Choroid plexus epithelial cell (primary cell): Measurements from ENCODE around the gene ROCK2.
"Not testable (repeated sequence)": the region's sequence is repeated elsewhere in the genome, so short reads cannot be mapped to it uniquely, and the experiment has no call there.

ENCODE experiments used
- DNase-seq: peaks from one replicate; pipeline ENCODE4 v3.0.0-alpha.2; 2010; ENCODE audit warnings: low read depth
- H3K4me3 ChIP-seq: 2 replicates; pipeline ENCODE4 v1.5.1; 2011; ENCODE audit warnings: low read depth, mild to moderate bottlenecking, control low read depth, low read length, moderate library complexity
- CTCF ChIP-seq: conservative IDR thresholded peaks from 2 replicates; pipeline ENCODE4 v1.5.1; 2011; ENCODE audit warnings: low read depth, mild to moderate bottlenecking, control low read depth, inconsistent platforms, low read length, moderate library complexity

ROCK2 gene

DNA sequence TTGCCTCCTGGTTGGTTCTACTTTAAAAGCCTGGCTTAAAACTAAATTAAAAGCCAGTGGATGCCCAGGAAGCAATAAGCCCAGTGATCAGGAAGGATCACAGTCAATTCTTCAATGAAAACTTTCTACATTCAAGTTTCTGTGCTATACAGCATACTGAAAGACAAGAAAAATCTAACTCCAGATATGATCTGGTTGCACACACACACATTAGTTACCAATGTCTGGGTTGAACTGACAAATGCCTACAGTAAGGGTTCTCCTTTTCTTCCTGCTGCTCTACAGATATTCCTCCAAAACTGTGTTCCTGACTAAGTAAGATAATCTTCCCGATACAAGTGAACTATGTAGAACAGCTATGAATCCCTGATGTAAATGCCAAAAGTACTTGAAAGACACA is 81.3 kb downstream of the ROCK2 start:
- no peak for DNase-seq

GRCh38 chr2:11262438-11262837 is 82.0 kb downstream of the ROCK2 start:
- H3K4me3 ChIP-seq, DNase-seq: not testable (repeated sequence)

More for the DNA sequence above, 81.3 kb downstream of the ROCK2 start:
- no peak overlapping the region for H3K4me3 ChIP-seq
- no peak for TF ChIP-seq CTCF

DNA sequence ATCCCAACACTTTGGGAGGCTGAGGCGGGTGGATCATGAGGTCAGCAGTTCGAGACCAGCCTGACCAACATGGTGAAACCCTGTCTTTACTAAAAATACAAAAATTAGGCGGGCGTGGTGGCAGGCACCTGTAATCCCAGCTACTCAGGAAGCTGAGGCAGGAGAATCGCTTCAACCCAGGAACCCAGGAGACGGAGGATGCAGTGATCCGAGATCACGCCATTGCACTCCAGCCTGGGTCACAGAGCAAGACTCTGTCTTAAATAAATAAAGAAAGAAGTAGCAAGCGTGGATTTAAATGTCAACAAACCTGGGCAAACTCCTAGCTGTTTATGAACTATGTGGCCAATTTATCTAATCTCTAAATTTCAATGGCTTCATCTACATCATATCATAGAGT is 82.9 kb downstream of the ROCK2 start:
- H3K4me3 ChIP-seq, DNase-seq: not testable (repeated sequence)

- no peak overlapping the region for H3K4me3 ChIP-seq
- TF ChIP-seq CTCF = no peak
- no peak for DNase-seq
Measured at GRCh38 chr2:11260979-11261378, 83.5 kb downstream of the ROCK2 start.

- TF ChIP-seq CTCF = no peak
- DNase-seq = no peak
- H3K4me3 ChIP-seq = no peak overlapping the region
Measured at GRCh38 chr2:11257964-11258363, 86.5 kb downstream of the ROCK2 start.

DNA sequence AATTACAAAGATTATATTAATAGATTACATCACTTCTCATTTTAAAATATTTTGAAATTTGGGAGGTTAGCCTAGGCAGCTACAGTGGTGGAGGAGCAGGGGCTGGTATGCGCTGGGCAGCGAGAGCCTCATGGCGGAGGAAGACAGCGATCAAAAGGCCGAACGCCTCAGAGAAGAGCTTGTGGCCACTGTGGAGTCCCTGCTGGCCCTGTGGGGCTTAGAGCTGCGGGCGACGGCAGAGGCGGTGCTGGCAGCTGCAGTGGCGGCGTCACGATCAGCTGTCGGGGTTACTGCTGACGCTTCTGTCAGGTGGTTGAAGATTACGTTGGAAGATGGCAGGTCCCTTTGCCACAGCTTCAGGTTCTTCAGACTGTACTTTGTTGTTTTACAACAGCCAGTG is 87.4 kb downstream of the ROCK2 start:
- no peak overlapping the region for H3K4me3 ChIP-seq
- no peak for DNase-seq
- TF ChIP-seq CTCF = no peak

GRCh38 chr2:11256166-11256565 is 88.3 kb downstream of the ROCK2 start:
- no peak overlapping the region for H3K4me3 ChIP-seq
- no peak for DNase-seq
- no peak for TF ChIP-seq CTCF

DNA sequence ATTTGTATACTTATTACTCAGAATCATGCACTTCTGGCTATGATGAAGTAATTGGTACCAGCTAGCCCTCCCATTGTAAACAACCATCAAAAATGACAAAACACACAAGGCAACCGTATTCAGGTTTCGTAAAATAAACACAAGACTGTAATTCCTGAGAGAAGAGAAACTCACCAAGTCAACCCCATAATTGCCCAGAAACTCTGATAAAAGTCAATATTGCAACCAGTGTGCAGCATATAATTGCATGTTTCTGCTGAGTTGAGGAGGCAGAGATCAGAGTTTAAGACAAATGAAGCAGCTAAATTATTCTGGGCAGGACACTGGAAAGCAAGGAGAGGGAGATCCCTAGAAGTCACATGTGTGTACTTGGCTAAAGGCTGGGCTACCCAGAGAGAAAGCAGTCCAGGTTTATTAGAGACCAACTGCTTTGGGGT is 90.3 kb downstream of the ROCK2 start:
- DNase-seq = no peak
- no peak overlapping the region for H3K4me3 ChIP-seq
- TF ChIP-seq CTCF = no peak

DNA sequence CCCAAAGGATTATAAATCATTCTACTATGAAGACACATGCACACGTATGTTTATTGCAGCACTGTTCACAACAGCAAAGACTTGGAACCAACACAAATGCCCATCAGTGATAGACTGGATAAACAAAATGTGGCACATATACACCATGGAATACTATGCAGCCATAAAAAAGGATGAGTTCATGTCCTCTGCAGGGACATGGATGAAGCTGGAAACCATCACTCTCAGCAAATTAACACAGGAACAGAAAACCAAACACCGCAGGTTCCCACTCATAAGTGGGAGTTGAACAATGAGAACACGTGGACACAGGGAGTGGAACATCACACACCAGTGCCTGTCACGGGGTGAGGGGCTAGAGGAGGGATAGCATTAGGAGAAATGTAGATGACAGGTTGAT is 92.0 kb downstream of the ROCK2 start:
- not testable (repeated sequence) for DNase-seq, H3K4me3 ChIP-seq
